ENCODE measurements around the gene FOXP1.

GRCh38 chr3:71461749-71462483 lies 121.6 kb downstream of the FOXP1 start:
- TF ChIP-seq TCF7L2 (IDR thresholded peaks at IDR 0.05; ENCODE audit: low read depth, low read length) (no peak), EHMT2 (IDR thresholded peaks at IDR 0.05; ENCODE audit: borderline replicate concordance, low read depth, low read length) (no peak), KAT2B (IDR thresholded peaks at IDR 0.05; ENCODE audit: borderline replicate concordance, low read depth, low read length) (no peak), ATF1 (CRISPR knock-in tag; IDR thresholded peaks at IDR 0.05) (no peak)
- TF ChIP-seq, protein P1, sequence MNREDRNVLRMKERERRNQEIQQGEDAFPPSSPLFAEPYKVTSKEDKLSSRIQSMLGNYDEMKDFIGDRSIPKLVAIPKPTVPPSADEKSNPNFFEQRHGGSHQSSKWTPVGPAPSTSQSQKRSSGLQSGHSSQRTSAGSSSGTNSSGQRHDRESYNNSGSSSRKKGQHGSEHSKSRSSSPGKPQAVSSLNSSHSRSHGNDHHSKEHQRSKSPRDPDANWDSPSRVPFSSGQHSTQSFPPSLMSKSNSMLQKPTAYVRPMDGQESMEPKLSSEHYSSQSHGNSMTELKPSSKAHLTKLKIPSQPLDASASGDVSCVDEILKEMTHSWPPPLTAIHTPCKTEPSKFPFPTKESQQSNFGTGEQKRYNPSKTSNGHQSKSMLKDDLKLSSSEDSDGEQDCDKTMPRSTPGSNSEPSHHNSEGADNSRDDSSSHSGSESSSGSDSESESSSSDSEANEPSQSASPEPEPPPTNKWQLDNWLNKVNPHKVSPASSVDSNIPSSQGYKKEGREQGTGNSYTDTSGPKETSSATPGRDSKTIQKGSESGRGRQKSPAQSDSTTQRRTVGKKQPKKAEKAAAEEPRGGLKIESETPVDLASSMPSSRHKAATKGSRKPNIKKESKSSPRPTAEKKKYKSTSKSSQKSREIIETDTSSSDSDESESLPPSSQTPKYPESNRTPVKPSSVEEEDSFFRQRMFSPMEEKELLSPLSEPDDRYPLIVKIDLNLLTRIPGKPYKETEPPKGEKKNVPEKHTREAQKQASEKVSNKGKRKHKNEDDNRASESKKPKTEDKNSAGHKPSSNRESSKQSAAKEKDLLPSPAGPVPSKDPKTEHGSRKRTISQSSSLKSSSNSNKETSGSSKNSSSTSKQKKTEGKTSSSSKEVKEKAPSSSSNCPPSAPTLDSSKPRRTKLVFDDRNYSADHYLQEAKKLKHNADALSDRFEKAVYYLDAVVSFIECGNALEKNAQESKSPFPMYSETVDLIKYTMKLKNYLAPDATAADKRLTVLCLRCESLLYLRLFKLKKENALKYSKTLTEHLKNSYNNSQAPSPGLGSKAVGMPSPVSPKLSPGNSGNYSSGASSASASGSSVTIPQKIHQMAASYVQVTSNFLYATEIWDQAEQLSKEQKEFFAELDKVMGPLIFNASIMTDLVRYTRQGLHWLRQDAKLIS (CRISPR knock-in tag; IDR thresholded peaks at IDR 0.05) = no peak
